GM23338 (cell line): ENCODE results near the gene FURIN. TPM values are rescaled to one million over a fixed set of nuclear protein-coding genes. Genes with fewer than 3 reads are reported as not detected.

Experiments used
- ATAC-seq: fragments of 200-7000 bp; cut with Tn5 transposase; 3 replicates; pipeline ENCODE4 v1.9.1; 2020
- DNase-seq: peaks from one replicate; pipeline ENCODE4 v3.0.0-alpha.2; 2015; ENCODE audit warnings: low spot score
- H2AFZ ChIP-seq: fragments of 200-600 bp; sonication (generic); 2 replicates; pipeline ENCODE4 v1.8.0; 2016; ENCODE audit warnings: antibody characterized with exemption, mild to moderate bottlenecking, moderate library complexity
- H3F3A ChIP-seq: fragments of 200-600 bp; sonication (generic); replicated peaks from 2 replicates; pipeline ENCODE4 v1.8.0; 2017; ENCODE audit warnings: antibody characterized with exemption, mixed run types, low read depth
- H3K27ac ChIP-seq: fragments of 200-600 bp; sonication (generic); 2 replicates; pipeline ENCODE4 v1.6.1; 2016; ENCODE audit warnings: low read depth
- H3K27me3 ChIP-seq: fragments of 200-600 bp; sonication (generic); 2 replicates; pipeline ENCODE4 v1.8.0; 2016; ENCODE audit warnings: mild to moderate bottlenecking, mixed run types, moderate library complexity; ENCODE audit not compliant: insufficient read depth
- H3K36me3 ChIP-seq: fragments of 200-600 bp; sonication (generic); 2 replicates; pipeline ENCODE4 v1.8.0; 2016; ENCODE audit warnings: mild to moderate bottlenecking; ENCODE audit not compliant: insufficient read depth
- H3K4me1 ChIP-seq: fragments of 200-600 bp; sonication (generic); 2 replicates; pipeline ENCODE4 v1.8.0; 2016; ENCODE audit warnings: mild to moderate bottlenecking, moderate library complexity; ENCODE audit not compliant: insufficient read depth
- H3K4me2 ChIP-seq: fragments of 200-600 bp; sonication (generic); 2 replicates; pipeline ENCODE4 v1.7.1; 2017; ENCODE audit warnings: mixed run types
- H3K4me3 ChIP-seq: fragments of 200-600 bp; sonication (generic); 2 replicates; pipeline ENCODE4 v1.6.1; 2016; ENCODE audit warnings: mixed run types
- H3K79me2 ChIP-seq: fragments of 200-600 bp; sonication (generic); replicated peaks from 2 replicates; pipeline ENCODE4 v1.8.0; 2017; ENCODE audit warnings: mild to moderate bottlenecking; ENCODE audit not compliant: insufficient read depth
- H3K9me2 ChIP-seq: fragments of 200-600 bp; sonication (generic); 2 replicates; pipeline ENCODE4 v1.8.0; 2017; ENCODE audit not compliant: insufficient read depth
- H4K20me1 ChIP-seq: fragments of 200-600 bp; sonication (generic); replicated peaks from 2 replicates; pipeline ENCODE4 v1.8.0; 2017; ENCODE audit warnings: mild to moderate bottlenecking; ENCODE audit not compliant: insufficient read depth
- H3K27ac Mint-ChIP-seq: 2 replicates; pipeline ENCODE4 v1.8.0; 2020; ENCODE audit warnings: inconsistent platforms, mild to moderate bottlenecking, moderate library complexity, mixed read lengths
- H3K27me3 Mint-ChIP-seq: 3 replicates; pipeline ENCODE4 v1.8.0; 2022; ENCODE audit warnings: low read depth, mild to moderate bottlenecking, moderate library complexity, mixed read lengths, inconsistent platforms; ENCODE audit not compliant: insufficient read depth, poor library complexity
- H3K36me3 Mint-ChIP-seq: 3 replicates; pipeline ENCODE4 v1.8.0; 2021; ENCODE audit warnings: low read depth, mild to moderate bottlenecking, inconsistent platforms, moderate library complexity, mixed read lengths
- H3K4me1 Mint-ChIP-seq: 3 replicates; pipeline ENCODE4 v1.8.0; 2020; ENCODE audit warnings: mild to moderate bottlenecking, inconsistent platforms, mixed read lengths
- H3K4me3 Mint-ChIP-seq: 3 replicates; pipeline ENCODE4 v1.8.0; 2021; ENCODE audit warnings: moderate library complexity, mild to moderate bottlenecking, inconsistent platforms, mixed read lengths
- H3K9me3 Mint-ChIP-seq: 3 replicates; pipeline ENCODE4 v1.8.0; 2020; ENCODE audit warnings: moderate library complexity, mild to moderate bottlenecking, inconsistent platforms, mixed read lengths
- CREB1 ChIP-seq: fragments of 250-450 bp; sonication (Bioruptor Pico); IDR thresholded peaks from 2 replicates; pipeline ENCODE4 v1.5.0; 2020; ENCODE audit warnings: low read depth, mild to moderate bottlenecking, moderate library complexity
- CTCF ChIP-seq, 2 experiments: fragments of 200-600 bp in 1 of 2; sonication (generic) in 1 of 2; conservative IDR thresholded peaks; 2 replicates each; pipeline versions ENCODE4 v1.5.1 to v1.6.1; 2016 to 2017; ENCODE audit warnings: antibody characterized with exemption in 2 of 2, low read depth in 2 of 2, mild to moderate bottlenecking in 2 of 2, moderate library complexity in 1 of 2
- ETS1 ChIP-seq: IDR thresholded peaks from 2 replicates; pipeline ENCODE4 v1.6.1; 2016; ENCODE audit warnings: antibody characterized with exemption
- EZH2phosphoT487 ChIP-seq: fragments of 200-600 bp; sonication (generic); IDR thresholded peaks from one replicate; pipeline ENCODE4 v1.8.1; 2018; ENCODE audit warnings: antibody characterized with exemption; ENCODE audit not compliant: unreplicated experiment
- NANOG ChIP-seq: IDR thresholded peaks from 2 replicates; pipeline ENCODE4 v1.6.1; 2016; ENCODE audit warnings: antibody characterized with exemption, borderline replicate concordance
- POLR2AphosphoS5 ChIP-seq: IDR thresholded peaks from 2 replicates; pipeline ENCODE4 v1.6.1; 2016; ENCODE audit warnings: antibody characterized with exemption, low read depth
- REST ChIP-seq: IDR thresholded peaks from one replicate; pipeline ENCODE4 v1.6.1; 2018; ENCODE audit warnings: antibody characterized with exemption; ENCODE audit not compliant: unreplicated experiment
- ZNF114 ChIP-seq: fragments of 250-450 bp; sonication (Bioruptor Pico); IDR thresholded peaks from 2 replicates; pipeline ENCODE4 v1.5.0; 2020; ENCODE audit warnings: mild to moderate bottlenecking, moderate library complexity
- ZNF462 ChIP-seq: fragments of 250-450 bp; sonication (Bioruptor Pico); IDR thresholded peaks from 2 replicates; pipeline ENCODE4 v1.5.0; 2020; ENCODE audit warnings: mild to moderate bottlenecking, moderate library complexity
- polyA plus RNA-seq: library from polyadenylated mRNA; unstranded; fragments of >200 nt; fragmentation: Nextera tagmentation; extraction: Ambion mirVana; gene quantifications from 2 replicates; pipeline ENCODE4 v1.2.1, GENCODE V29; 2016
- total RNA-seq: library from RNA; depleted of rRNA; stranded (reverse); fragments of >200 nt; shearing (Covaris generic); gene quantifications from 2 replicates; pipeline ENCODE4 v1.2.3, GENCODE V29; 2014

The FURIN gene
- total and polyA plus RNA-seq, 2 experiments from 2014 or later = 6.3 to 20.9 TPM

GRCh38 chr15:90836296-90836871 lies 32.0 kb upstream of the FURIN start (continued):
- TF ChIP-seq ZNF462 (CRISPR knock-in tag) (no peak), ETS1 (no peak), EZH2phosphoT487 (no peak)

GRCh38 chr15:90837094-90837493 lies 31.3 kb upstream of the FURIN start:
- Mint-ChIP-seq H3K27ac (no peak overlapping the region), H3K36me3 (no peaks in the 10 kb centered on the region), H3K4me3 (no peak overlapping the region; the same call in 2 of the 3 replicates), H3K9me3 (no peaks in the 10 kb centered on the region), H3K27me3 (peaks cover 21% of the 10 kb centered on the region), H3K4me1 (peaks cover 50% of the 10 kb centered on the region)
- H3K9me2 ChIP-seq = no peaks in the 10 kb centered on the region
- no peak overlapping the region for H3K4me3 ChIP-seq
- H4K20me1 ChIP-seq = no peaks in the 10 kb centered on the region
- no peak overlapping the region for H3K4me2 ChIP-seq
- no peak overlapping the region for H3K27ac ChIP-seq
- no peaks in the 10 kb centered on the region for H3K79me2 ChIP-seq
- H3K4me1 ChIP-seq = peaks cover 35% of the 10 kb centered on the region
- ATAC-seq (no peak), DNase-seq (no peak)
- no peak overlapping the region for H2AFZ ChIP-seq
- no peak for TF ChIP-seq CTCF (conservative IDR thresholded peaks at IDR 0.05; ENCODE audit: low read depth in 2 of 2)
- TF ChIP-seq POLR2AphosphoS5 = no peak
- TF ChIP-seq NANOG = no peak
- no peak for TF ChIP-seq ETS1
- no peak for TF ChIP-seq REST
- no peak for TF ChIP-seq ZNF114 (CRISPR knock-in tag)
- TF ChIP-seq CREB1 (CRISPR knock-in tag) = no peak
- H3K27me3 ChIP-seq = no peaks in the 10 kb centered on the region
- peaks cover 19% of the 10 kb centered on the region; the same call in 1 of the 2 replicates for H3F3A ChIP-seq
- H3K36me3 ChIP-seq = no peaks in the 10 kb centered on the region
